H9 (cell line): Measurements from ENCODE around the gene SFMBT1. TPM values are rescaled to one million over a fixed set of nuclear protein-coding genes. Genes with fewer than 3 reads are reported as not detected.

ENCODE experiments used
- DNase-seq: peaks from one replicate; pipeline ENCODE4 v3.0.0-alpha.2; 2017
- H2AFZ ChIP-seq: one replicate; pipeline ENCODE4 v1.6.1; 2013; ENCODE audit warnings: mild to moderate bottlenecking, low read length, control low read depth, moderate library complexity
- H2AK5ac ChIP-seq: 2 replicates; pipeline ENCODE4 v1.6.1; 2013; ENCODE audit warnings: low read length, control low read depth, mixed read lengths; ENCODE audit not compliant: insufficient read length
- H2BK120ac ChIP-seq: one replicate; pipeline ENCODE4 v1.6.1; 2013; ENCODE audit warnings: low read depth, mild to moderate bottlenecking, low read length, control low read depth, inconsistent platforms; ENCODE audit not compliant: poor library complexity, severe bottlenecking
- H2BK12ac ChIP-seq: 2 replicates; pipeline ENCODE4 v1.6.1; 2013; ENCODE audit warnings: low read length, control low read depth, mixed read lengths, low read depth; ENCODE audit not compliant: insufficient read length
- H2BK15ac ChIP-seq: 2 replicates; pipeline ENCODE4 v1.6.1; 2013; ENCODE audit warnings: low read depth, low read length, control low read depth
- H2BK20ac ChIP-seq: one replicate; pipeline ENCODE4 v1.6.1; 2013; ENCODE audit warnings: low read depth, mild to moderate bottlenecking, low read length, control low read depth, inconsistent platforms; ENCODE audit not compliant: poor library complexity, severe bottlenecking
- H2BK5ac ChIP-seq: 2 replicates; pipeline ENCODE4 v1.6.1; 2013; ENCODE audit warnings: low read length, control low read depth, mixed read lengths; ENCODE audit not compliant: insufficient read length
- H3K14ac ChIP-seq: 2 replicates; pipeline ENCODE4 v1.6.1; 2013; ENCODE audit warnings: low read length, control low read depth; ENCODE audit not compliant: insufficient read depth
- H3K18ac ChIP-seq: 2 replicates; pipeline ENCODE4 v1.6.1; 2013; ENCODE audit warnings: low read depth, mild to moderate bottlenecking, mixed read lengths, low read length, control low read depth; ENCODE audit not compliant: insufficient read length
- H3K23ac ChIP-seq: 2 replicates; pipeline ENCODE4 v1.6.1; 2013; ENCODE audit warnings: low read length, control low read depth, mixed read lengths, low read depth; ENCODE audit not compliant: insufficient read length
- H3K23me2 ChIP-seq: 2 replicates; pipeline ENCODE4 v1.6.1; 2013; ENCODE audit warnings: low read depth, mild to moderate bottlenecking, mixed read lengths, low read length, control low read depth; ENCODE audit not compliant: insufficient read length, poor library complexity, severe bottlenecking
- H3K27ac ChIP-seq: 2 replicates; pipeline ENCODE4 v1.5.1; 2013; ENCODE audit warnings: low read length, control low read depth, mixed read lengths, low read depth; ENCODE audit not compliant: insufficient read length
- H3K27me3 ChIP-seq: 2 replicates; pipeline ENCODE4 v1.6.1; 2013; ENCODE audit warnings: low read length, control low read depth, inconsistent platforms; ENCODE audit not compliant: insufficient read depth
- H3K4ac ChIP-seq: 2 replicates; pipeline ENCODE4 v1.6.1; 2013; ENCODE audit warnings: low read depth, mild to moderate bottlenecking, control low read depth, inconsistent platforms, low read length, moderate library complexity
- H3K4me1 ChIP-seq: 2 replicates; pipeline ENCODE4 v1.6.1; 2013; ENCODE audit warnings: low read length, control low read depth, inconsistent platforms; ENCODE audit not compliant: insufficient read depth
- H3K4me2 ChIP-seq: 2 replicates; pipeline ENCODE4 v1.6.1; 2013; ENCODE audit warnings: low read length, control low read depth, mixed read lengths; ENCODE audit not compliant: insufficient read length, insufficient read depth
- H3K56ac ChIP-seq: 2 replicates; pipeline ENCODE4 v1.6.1; 2013; ENCODE audit warnings: low read depth, mild to moderate bottlenecking, mixed read lengths, low read length, control low read depth; ENCODE audit not compliant: insufficient read length
- H3K79me1 ChIP-seq: 2 replicates; pipeline ENCODE4 v1.6.1; 2013; ENCODE audit warnings: low read depth, mild to moderate bottlenecking, moderate library complexity, low read length, control low read depth, inconsistent platforms; ENCODE audit not compliant: insufficient read depth, poor library complexity, severe bottlenecking
- H3K79me2 ChIP-seq: 2 replicates; pipeline ENCODE4 v1.6.1; 2013; ENCODE audit warnings: low read length, control low read depth, inconsistent platforms; ENCODE audit not compliant: insufficient read depth
- H3K9ac ChIP-seq: 2 replicates; pipeline ENCODE4 v1.6.1; 2013; ENCODE audit warnings: low read length, control low read depth, mixed read lengths; ENCODE audit not compliant: insufficient read length; ENCODE audit errors: extremely low read depth
- H3K9me3 ChIP-seq: one replicate; pipeline ENCODE4 v1.6.1; 2013; ENCODE audit warnings: low read depth, low read length, inconsistent platforms; ENCODE audit not compliant: control insufficient read depth
- H3T11ph ChIP-seq: one replicate; pipeline ENCODE4 v1.6.1; 2013; ENCODE audit warnings: mild to moderate bottlenecking, low read length, control low read depth, inconsistent platforms
- H4K20me1 ChIP-seq: one replicate; pipeline ENCODE4 v1.6.1; 2013; ENCODE audit not compliant: control insufficient read depth, insufficient read length, insufficient read depth
- H4K5ac ChIP-seq: 2 replicates; pipeline ENCODE4 v1.6.1; 2013; ENCODE audit warnings: low read depth, mild to moderate bottlenecking, mixed read lengths, low read length, control low read depth; ENCODE audit not compliant: insufficient read length
- H4K8ac ChIP-seq: replicated peaks from 2 replicates; pipeline ENCODE4 v1.6.1; 2013; ENCODE audit warnings: low read length, control low read depth, mixed read lengths, low read depth; ENCODE audit not compliant: insufficient read length
- H4K91ac ChIP-seq: 2 replicates; pipeline ENCODE4 v1.6.1; 2013; ENCODE audit warnings: low read depth, mild to moderate bottlenecking, moderate library complexity, mixed read lengths, low read length, control low read depth; ENCODE audit not compliant: insufficient read length
- H3K27ac Mint-ChIP-seq, 3 experiments: 2 replicates in 2 of 3; 3 replicates in 1 of 3; pipeline ENCODE4 v1.8.0; 2020 to 2021; ENCODE audit warnings: mixed read lengths in 3 of 3, mild to moderate bottlenecking in 1 of 3, moderate library complexity in 1 of 3
- H3K27me3 Mint-ChIP-seq: 2 replicates; pipeline ENCODE4 v1.8.0; 2021; ENCODE audit warnings: low read depth, mild to moderate bottlenecking, moderate library complexity, mixed read lengths
- H3K36me3 Mint-ChIP-seq, 3 experiments: 2 replicates in 2 of 3; 3 replicates in 1 of 3; pipeline ENCODE4 v1.8.0; 2020 to 2021; ENCODE audit warnings: low read depth in 3 of 3, mixed read lengths in 3 of 3; ENCODE audit not compliant: insufficient read depth in 1 of 3
- H3K4me1 Mint-ChIP-seq, 2 experiments: 2 replicates each; pipeline ENCODE4 v1.8.0; 2020; ENCODE audit warnings: mixed read lengths in 2 of 2
- H3K4me3 Mint-ChIP-seq, 2 experiments: 2 replicates in 1 of 2; 3 replicates in 1 of 2; pipeline ENCODE4 v1.8.0; 2020 to 2021; ENCODE audit warnings: mild to moderate bottlenecking in 2 of 2, mixed read lengths in 2 of 2, moderate library complexity in 1 of 2
- H3K9me3 Mint-ChIP-seq, 2 experiments: 2 replicates in 1 of 2; 3 replicates in 1 of 2; pipeline ENCODE4 v1.8.0; 2020; ENCODE audit warnings: mild to moderate bottlenecking in 2 of 2, mixed read lengths in 2 of 2, moderate library complexity in 1 of 2
- WGBS: extraction: QIAGEN DNeasy Blood & Tissue Kit; methylation state at CpG from one replicate; pipeline ENCODE4 v1.1.7; 2013; ENCODE audit warnings: missing lambda C conversion rate, low lambda C conversion rate, mixed read lengths; ENCODE audit not compliant: insufficient read length; ENCODE audit errors: extremely low coverage; 5-methylcytosine and 5-hydroxymethylcytosine counted together
- total RNA-seq: library from RNA; stranded (reverse); gene quantifications from 2 replicates; pipeline ENCODE4 v1.2.1, GENCODE V29; 2021
- TF ChIP-seq, protein P1 (sequence below): fragments of 200-600 bp; sonication (generic); conservative IDR thresholded peaks from 3 replicates; pipeline ENCODE4 v1.8.0; 2021; ENCODE audit warnings: antibody characterized with exemption, mild to moderate bottlenecking

The SFMBT1 gene
- total RNA-seq, 1 experiment from 2014 or later: 15.3 TPM

DNA sequence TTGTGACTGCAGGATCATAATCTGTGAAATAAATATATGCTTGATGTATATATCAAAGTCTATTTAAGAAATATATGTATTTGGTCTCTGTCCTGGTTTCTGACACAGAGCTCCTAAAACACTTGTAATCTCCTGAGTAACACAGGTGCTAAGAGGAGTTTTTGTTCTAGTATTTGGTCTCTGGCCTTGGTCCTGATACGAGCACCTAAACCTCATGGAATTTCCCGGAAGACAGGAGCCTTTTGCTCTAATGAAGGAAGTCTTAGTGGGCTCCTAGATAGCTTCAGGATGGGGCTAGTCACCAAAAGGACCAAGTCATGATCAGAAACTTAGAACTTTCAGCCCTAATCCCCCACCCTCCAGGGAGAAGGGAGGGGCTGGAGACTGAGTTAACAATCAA is 191.9 kb downstream of the SFMBT1 start:
- Histone ChIP-seq H3K4me1 (no peaks in the 10 kb centered on the region), H3K14ac (no peak overlapping the region), H3K56ac (no peak overlapping the region), H3K23me2 (no peaks in the 10 kb centered on the region), H3K23ac (no peak overlapping the region), H2AFZ (no peak overlapping the region), H2BK120ac (no peak overlapping the region), H2BK12ac (no peak overlapping the region), H3K4ac (no peak overlapping the region), H3K27ac (no peak overlapping the region), H2AK5ac (no peak overlapping the region), H3K18ac (no peak overlapping the region), H2BK20ac (no peak overlapping the region), H3K9ac (no peak overlapping the region), H2BK15ac (no peak overlapping the region), H3K9me3 (no peaks in the 10 kb centered on the region), H4K91ac (no peak overlapping the region), H4K20me1 (no peaks in the 10 kb centered on the region), H3T11ph (no peak overlapping the region), H3K27me3 (no peaks in the 10 kb centered on the region), H3K79me1 (no peaks in the 10 kb centered on the region), H3K79me2 (no peaks in the 10 kb centered on the region), H2BK5ac (no peak overlapping the region), H4K5ac (no peak overlapping the region), H3K4me2 (no peak overlapping the region), H4K8ac (no peak overlapping the region)
- Mint-ChIP-seq H3K36me3 (peaks cover 0 to 20% (median 11%) of the 10 kb centered on the region in 3 experiments; a peak in 5 of 7 replicates), H3K4me3 (no peak overlapping the region), H3K27ac (no peak overlapping the region), H3K4me1 (no peaks in the 10 kb centered on the region), H3K27me3 (no peaks in the 10 kb centered on the region), H3K9me3 (no peaks in the 10 kb centered on the region)
- TF ChIP-seq, protein P1, sequence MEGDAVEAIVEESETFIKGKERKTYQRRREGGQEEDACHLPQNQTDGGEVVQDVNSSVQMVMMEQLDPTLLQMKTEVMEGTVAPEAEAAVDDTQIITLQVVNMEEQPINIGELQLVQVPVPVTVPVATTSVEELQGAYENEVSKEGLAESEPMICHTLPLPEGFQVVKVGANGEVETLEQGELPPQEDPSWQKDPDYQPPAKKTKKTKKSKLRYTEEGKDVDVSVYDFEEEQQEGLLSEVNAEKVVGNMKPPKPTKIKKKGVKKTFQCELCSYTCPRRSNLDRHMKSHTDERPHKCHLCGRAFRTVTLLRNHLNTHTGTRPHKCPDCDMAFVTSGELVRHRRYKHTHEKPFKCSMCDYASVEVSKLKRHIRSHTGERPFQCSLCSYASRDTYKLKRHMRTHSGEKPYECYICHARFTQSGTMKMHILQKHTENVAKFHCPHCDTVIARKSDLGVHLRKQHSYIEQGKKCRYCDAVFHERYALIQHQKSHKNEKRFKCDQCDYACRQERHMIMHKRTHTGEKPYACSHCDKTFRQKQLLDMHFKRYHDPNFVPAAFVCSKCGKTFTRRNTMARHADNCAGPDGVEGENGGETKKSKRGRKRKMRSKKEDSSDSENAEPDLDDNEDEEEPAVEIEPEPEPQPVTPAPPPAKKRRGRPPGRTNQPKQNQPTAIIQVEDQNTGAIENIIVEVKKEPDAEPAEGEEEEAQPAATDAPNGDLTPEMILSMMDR: no peak
- no peak for DNase-seq
- WGBS: no CpG with 5 or more reads among the region's 2 CpGs

Other genes starting within 250 kb of the SFMBT1 start
- gene ITIH4, start 215.4 kb downstream of the SFMBT1 start, total RNA-seq: 3.0 and 3.4 TPM in 2 replicates
- gene MUSTN1, start 211.1 kb downstream of the SFMBT1 start, total RNA-seq: 0.55 and 0.72 TPM in 2 replicates
- 23.8 and 25.6 TPM in 2 replicates for gene STIMATE, start 148.5 kb downstream of the SFMBT1 start, total RNA-seq
- 24.1 and 26.2 TPM in 2 replicates for gene RFT1, start 84.4 kb upstream of the SFMBT1 start, total RNA-seq
- 23.7 and 24.9 TPM in 2 replicates for gene PRKCD, start 115.1 kb upstream of the SFMBT1 start, total RNA-seq
- gene TKT, start 209.9 kb upstream of the SFMBT1 start, total RNA-seq: 650 and 676 TPM in 2 replicates